GM18517 (cell line): Measurements from ENCODE around the gene STEAP2.

ENCODE experiments used
- ATAC-seq: cut with Tn5 transposase; IDR thresholded peaks from one replicate; pipeline ENCODE4 v1.9.1; 2021; ENCODE audit warnings: mild to moderate bottlenecking, moderate library complexity; ENCODE audit not compliant: unreplicated experiment

The STEAP2 gene

GRCh38 chr7:90267263-90267858 lies 55.8 kb downstream of the STEAP2 start:
- ATAC-seq = no peak

- no peak for ATAC-seq
Measured at GRCh38 chr7:90269163-90269562, 57.6 kb downstream of the STEAP2 start.

GRCh38 chr7:90270431-90271178 lies 59.1 kb downstream of the STEAP2 start:
- ATAC-seq = no peak

GRCh38 chr7:90271753-90272152 lies 60.2 kb downstream of the STEAP2 start:
- ATAC-seq = no peak

- ATAC-seq = no peak
Measured at GRCh38 chr7:90272242-90272641, 60.7 kb downstream of the STEAP2 start.

- no peak for ATAC-seq
Measured at GRCh38 chr7:90274161-90274560, 62.6 kb downstream of the STEAP2 start.

GRCh38 chr7:90276033-90276728 lies 64.6 kb downstream of the STEAP2 start:
- ATAC-seq = no peak
